Stomach (tissue), 9 donors: ENCODE results near the gene OR2L8. TPM values are rescaled to one million over a fixed set of nuclear protein-coding genes. Genes with fewer than 3 reads are reported as not detected.
"Not testable (repeated sequence)": the region's sequence is repeated elsewhere in the genome, so short reads cannot be mapped to it uniquely, and the experiment has no call there.

ENCODE experiments used
- DNase-seq, 2 donors: peaks; one replicate each; pipeline versions ENCODE4 v3.0.0 to v3.0.0-alpha.2; 2013 to 2019
- H3K27ac ChIP-seq, 5 donors: fragments of 200-600 bp in 4 of 5; sonication (generic) in 4 of 5; one replicate each; pipeline ENCODE4 v1.5.1; 2013 to 2019; ENCODE audit warnings: mild to moderate bottlenecking in 1 of 5, moderate library complexity in 1 of 5
- H3K27me3 ChIP-seq, 3 donors: fragments of 200-600 bp; sonication (generic); one replicate each; pipeline ENCODE4 v1.5.1; 2017 to 2019; ENCODE audit warnings: mixed run types in 1 of 3
- H3K36me3 ChIP-seq, 4 donors: fragments of 200-600 bp; sonication (generic); 1 replicate in 3 of 4; 2 replicates in 1 of 4; pipeline ENCODE4 v1.5.1; 2016 to 2019
- H3K4me1 ChIP-seq, 4 donors: fragments of 200-600 bp; sonication (generic); one replicate each; pipeline ENCODE4 v1.5.1; 2016 to 2019
- H3K4me3 ChIP-seq, 4 donors: fragments of 200-600 bp; sonication (generic) in 3 of 4; one replicate each; pipeline ENCODE4 v1.5.1; 2016 to 2019; ENCODE audit warnings: mild to moderate bottlenecking in 1 of 4
- H3K9me3 ChIP-seq, 4 donors: fragments of 200-600 bp; sonication (generic); one replicate each; pipeline ENCODE4 v1.5.1; 2016 to 2019
- CTCF ChIP-seq, 7 experiments: fragments of 450-650 bp in 4 of 7; fragments of 200-600 bp in 3 of 7; sonication (generic) in 3 of 7; IDR thresholded peaks; one replicate each; pipeline ENCODE4 v1.5.1; 2016 to 2019; ENCODE audit warnings: antibody characterized with exemption in 7 of 7, control low read depth in 2 of 7, mild to moderate bottlenecking in 1 of 7
- EP300 ChIP-seq: sonication (generic); formaldehyde crosslinking; IDR thresholded peaks from one replicate; pipeline ENCODE4 v1.6.1; 2017; ENCODE audit warnings: antibody characterized with exemption
- POLR2A ChIP-seq, 4 donors: fragments of 450-650 bp; IDR thresholded peaks; one replicate each; pipeline ENCODE4 v1.6.1; 2016; ENCODE audit warnings: antibody characterized with exemption in 4 of 4, control low read depth in 2 of 4, mild to moderate bottlenecking in 1 of 4, moderate library complexity in 1 of 4
- POLR2AphosphoS5 ChIP-seq, 3 donors: sonication (generic); formaldehyde crosslinking; IDR thresholded peaks; one replicate each; pipeline ENCODE4 v1.6.1; 2016; ENCODE audit warnings: antibody characterized with exemption in 3 of 3
- WGBS, 5 donors: extraction: QIAGEN DNeasy Blood & Tissue Kit in 3 of 5; methylation state at CpG; one replicate each; pipeline versions ENCODE4 v1.1.5 to v1.1.7; 2013 to 2018; 5-methylcytosine and 5-hydroxymethylcytosine counted together
- intact Hi-C: fragments of 100-400 bp; cut with DNase I; formaldehyde crosslinking; loops from one replicate; pipeline ENCODE4 v1.15.1; 2023; ENCODE audit warnings: low total_unique reads
- polyA plus RNA-seq, 3 donors: library from polyadenylated mRNA; stranded (reverse); fragments of 200-250 nt; gene quantifications; one replicate each; pipeline ENCODE4 v1.2.3, GENCODE V29; 2013
- total RNA-seq, 5 donors: library from RNA; depleted of rRNA; stranded (reverse); fragments of >200 nt; gene quantifications; one replicate each; pipeline versions ENCODE4 v1.1.0 to v1.2.3, GENCODE V29; 2014 to 2016
- donor health status: healthy with polysubstance abuse.
- donor health status: Bipolar disorder and iron deficiency.
- donor health status: healthy.

OR2L8 gene
- total and polyA plus RNA-seq, 8 donors = not detected

GRCh38 chr1:247936415-247936814 is 12.2 kb upstream of the OR2L8 start:
- Histone ChIP-seq H3K9me3 (peaks cover 0 to 19% (median 17%) of the 10 kb centered on the region in 4 donors), H3K27ac (no peak overlapping the region), H3K27me3 (peaks cover 0 to 10% (median 3%) of the 10 kb centered on the region in 3 donors), H3K4me1 (no peaks in the 10 kb centered on the region), H3K4me3 (no peak overlapping the region), H3K36me3 (no peaks in the 10 kb centered on the region)
- no peak for DNase-seq
- 91 to 95% (median 94%) methylated on average over 18 of the region's 18 CpGs for WGBS, 5 donors
- intact Hi-C loops = no loop called here
- TF ChIP-seq EP300 = no peak
- TF ChIP-seq POLR2AphosphoS5 (IDR thresholded peaks at IDR 0.05) = no peak
- no peak for TF ChIP-seq CTCF (IDR thresholded peaks at IDR 0.05)
- TF ChIP-seq POLR2A (IDR thresholded peaks at IDR 0.05) = no peak

DNA sequence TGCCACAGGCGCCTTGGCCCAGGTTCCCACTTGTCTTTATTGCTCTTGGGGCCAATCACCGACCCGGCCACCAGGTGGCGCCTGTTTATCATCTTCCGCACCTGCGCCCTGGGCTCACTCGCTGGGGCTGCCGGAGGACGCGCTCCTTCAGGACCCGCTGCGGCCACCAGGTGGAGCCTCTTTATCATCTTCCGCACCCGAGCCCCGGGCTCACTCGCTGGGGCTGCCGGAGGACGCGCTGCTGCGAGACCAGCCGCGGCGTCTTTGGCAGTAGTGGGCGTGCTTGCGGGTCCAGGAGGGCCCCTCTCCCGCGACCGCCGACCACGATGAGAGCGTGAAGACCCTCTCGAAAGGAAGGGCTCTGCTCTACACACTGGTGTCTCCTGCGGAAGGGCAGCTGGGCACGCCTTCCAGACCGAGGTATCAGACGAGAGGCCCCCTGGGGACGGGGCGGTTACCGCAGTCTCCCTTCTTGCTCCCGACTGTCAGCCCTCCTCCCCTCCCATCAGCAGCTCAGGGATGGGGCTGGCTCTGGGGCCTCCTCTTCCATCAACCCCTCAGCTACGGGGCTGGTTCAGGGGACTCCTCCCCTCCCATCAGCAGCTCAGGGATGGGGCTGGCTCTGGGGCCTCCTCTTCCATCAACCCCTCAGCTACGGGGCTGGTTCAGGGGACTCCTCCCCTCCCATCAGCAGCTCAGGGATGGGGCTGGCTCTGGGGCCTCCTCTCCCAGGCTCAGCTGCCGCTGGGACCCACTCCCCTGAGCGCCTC is 11.5 kb upstream of the OR2L8 start:
- H3K4me3 ChIP-seq = peak overlapping the region in 3 of 4 donors; percentile 24 to 42 (median 25)
- 9 to 27% (median 12%) methylated on average over 37 to 44 of the region's 44 CpGs for WGBS, 5 donors

DNA sequence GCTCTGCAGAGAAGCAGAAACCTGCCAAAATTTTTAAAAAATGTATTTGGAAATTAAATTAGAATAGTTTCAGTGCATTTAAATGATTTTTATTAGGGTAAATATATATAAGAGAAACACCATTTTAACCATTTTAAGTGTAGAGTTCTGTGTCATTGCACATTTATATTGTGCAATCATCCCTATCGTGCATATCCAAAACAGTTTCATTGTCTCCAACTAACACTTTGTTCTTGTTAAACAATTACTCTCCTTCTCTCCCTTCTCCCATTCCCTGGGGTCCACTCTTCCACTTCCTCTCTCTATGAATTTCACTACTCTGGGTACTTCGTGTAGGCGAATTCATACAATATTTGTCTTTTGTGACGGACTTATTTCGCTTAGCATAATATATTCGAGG is 6.0 kb upstream of the OR2L8 start:
- DNase-seq = no peak
- Histone ChIP-seq H3K4me3 (no peak overlapping the region), H3K27ac (no peak overlapping the region), H3K9me3 (peaks cover 0 to 7% (median 5%) of the 10 kb centered on the region in 4 donors), H3K27me3 (no peaks in the 10 kb centered on the region), H3K36me3 (no peaks in the 10 kb centered on the region), H3K4me1 (no peaks in the 10 kb centered on the region)
- intact Hi-C loops = no loop called here
- WGBS, 5 donors = 77 to 87% (median 83%) methylated on average over 6 of the region's 6 CpGs
- TF ChIP-seq EP300 (no peak), POLR2AphosphoS5 (IDR thresholded peaks at IDR 0.05) (no peak), CTCF (IDR thresholded peaks at IDR 0.05) (no peak), POLR2A (IDR thresholded peaks at IDR 0.05) (no peak)

More for the DNA sequence above, 11.5 kb upstream of the OR2L8 start:
- H3K36me3 ChIP-seq, H3K4me1 ChIP-seq, intact Hi-C loops, H3K27me3 ChIP-seq, H3K27ac ChIP-seq: not testable (repeated sequence)
- peak in 2 of 7 experiments; percentile 35 to 57 for TF ChIP-seq CTCF (IDR thresholded peaks at IDR 0.05)
- DNase-seq = peak; percentile 63 to 86
- H3K9me3 ChIP-seq = peaks cover 0 to 19% (median 17%) of the 10 kb centered on the region in 4 donors

GRCh38 chr1:247953408-247953807 is 4.8 kb downstream of the OR2L8 start:
- WGBS, 5 donors = 91 to 98% (median 95%) methylated on average over 1 of the region's 1 CpG
- intact Hi-C loops = no loop called here
- H3K4me1 ChIP-seq = no peaks in the 10 kb centered on the region
- DNase-seq = no peak
- no peak overlapping the region for H3K27ac ChIP-seq
- peaks cover 0 to 3% (median 0%) of the 10 kb centered on the region in 4 donors for H3K9me3 ChIP-seq
- H3K36me3 ChIP-seq = no peaks in the 10 kb centered on the region
- no peaks in the 10 kb centered on the region for H3K27me3 ChIP-seq
- TF ChIP-seq POLR2AphosphoS5 (IDR thresholded peaks at IDR 0.05) (no peak), POLR2A (IDR thresholded peaks at IDR 0.05) (no peak), EP300 (no peak), CTCF (IDR thresholded peaks at IDR 0.05) (no peak)
- H3K4me3 ChIP-seq = no peak overlapping the region
